ENCODE results near the gene WDR5B. TPM values are rescaled to one million over a fixed set of nuclear protein-coding genes. Genes with fewer than 3 reads are reported as not detected.

WDR5B gene
- total RNA-seq, 1 donor from 2014 or later, result 3.4 TPM

DNA sequence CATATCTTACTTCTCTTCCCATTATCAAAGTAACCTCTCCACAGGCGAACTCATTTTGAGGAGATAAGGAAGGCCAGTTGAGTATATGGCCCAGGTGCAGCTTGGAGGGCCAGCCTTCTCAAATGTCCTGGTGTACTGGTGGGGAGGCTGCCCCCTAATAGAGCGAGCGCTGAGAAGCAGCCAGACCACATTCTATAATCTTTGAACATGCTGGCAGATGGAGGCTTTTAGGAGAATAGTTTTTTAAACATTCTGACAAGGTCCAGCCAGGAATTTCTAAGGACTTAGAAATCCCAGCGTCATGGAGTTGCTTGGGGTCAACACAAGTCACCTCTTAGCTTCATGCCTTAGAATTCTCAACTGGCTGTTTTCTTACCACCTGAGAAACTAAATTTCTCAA, 5.8 kb downstream of the WDR5B start:
- TF ChIP-seq CTCF (IDR thresholded peaks at IDR 0.05; ENCODE audit: partially characterized antibody, unreplicated experiment), result no peak
- H3K27ac Mint-ChIP-seq (ENCODE audit: unreplicated experiment), result no peak overlapping the region
- no peaks in the 10 kb centered on the region for H3K27me3 Mint-ChIP-seq (ENCODE audit: unreplicated experiment)
- no peak overlapping the region for H3K4me3 Mint-ChIP-seq (ENCODE audit: unreplicated experiment)
- H3K4me1 Mint-ChIP-seq (ENCODE audit: low read depth, unreplicated experiment), result peaks cover 2% of the 10 kb centered on the region
- H3K9me3 Mint-ChIP-seq (ENCODE audit: unreplicated experiment), result peaks cover 2% of the 10 kb centered on the region
- DNase-seq, result no peak
- H3K36me3 Mint-ChIP-seq (ENCODE audit: unreplicated experiment), result no peaks in the 10 kb centered on the region

DNA sequence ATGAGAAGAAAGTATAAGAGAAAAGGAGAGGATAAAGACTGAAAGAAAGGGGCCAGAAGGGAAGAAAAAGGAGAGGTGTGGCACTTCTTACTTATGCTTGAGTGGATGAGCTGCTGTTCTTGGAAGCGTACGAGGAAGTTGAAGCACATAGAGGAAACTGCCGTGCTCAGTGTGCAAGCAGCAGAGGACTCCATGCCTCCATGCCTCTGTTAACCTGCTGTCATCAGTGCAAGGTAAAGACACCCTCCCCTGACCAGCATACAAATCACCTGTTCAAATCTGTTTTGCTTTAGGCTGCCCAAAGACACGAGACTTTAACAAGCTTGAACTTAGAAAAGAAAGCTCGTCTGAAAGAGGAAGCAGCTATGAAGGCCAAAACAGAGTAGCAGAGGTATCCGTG, 6.4 kb downstream of the WDR5B start:
- TF ChIP-seq CTCF (IDR thresholded peaks at IDR 0.05; ENCODE audit: partially characterized antibody, unreplicated experiment), result no peak
- no peak for DNase-seq
- Mint-ChIP-seq H3K4me1 (ENCODE audit: low read depth, unreplicated experiment) (no peaks in the 10 kb centered on the region), H3K27ac (ENCODE audit: unreplicated experiment) (no peak overlapping the region), H3K36me3 (ENCODE audit: unreplicated experiment) (no peaks in the 10 kb centered on the region), H3K27me3 (ENCODE audit: unreplicated experiment) (no peaks in the 10 kb centered on the region), H3K4me3 (ENCODE audit: unreplicated experiment) (no peak overlapping the region), H3K9me3 (ENCODE audit: unreplicated experiment) (no peaks in the 10 kb centered on the region)

- Mint-ChIP-seq H3K27me3 (ENCODE audit: unreplicated experiment) (no peaks in the 10 kb centered on the region), H3K27ac (ENCODE audit: unreplicated experiment) (no peak overlapping the region), H3K36me3 (ENCODE audit: unreplicated experiment) (no peaks in the 10 kb centered on the region), H3K4me1 (ENCODE audit: low read depth, unreplicated experiment) (no peaks in the 10 kb centered on the region), H3K9me3 (ENCODE audit: unreplicated experiment) (no peaks in the 10 kb centered on the region), H3K4me3 (ENCODE audit: unreplicated experiment) (no peak overlapping the region)
- no peak for TF ChIP-seq CTCF (IDR thresholded peaks at IDR 0.05; ENCODE audit: partially characterized antibody, unreplicated experiment)
- no peak for DNase-seq
These were observed 7.9 kb downstream of the WDR5B start for GRCh38 chr3:122407946-122408345.

DNA sequence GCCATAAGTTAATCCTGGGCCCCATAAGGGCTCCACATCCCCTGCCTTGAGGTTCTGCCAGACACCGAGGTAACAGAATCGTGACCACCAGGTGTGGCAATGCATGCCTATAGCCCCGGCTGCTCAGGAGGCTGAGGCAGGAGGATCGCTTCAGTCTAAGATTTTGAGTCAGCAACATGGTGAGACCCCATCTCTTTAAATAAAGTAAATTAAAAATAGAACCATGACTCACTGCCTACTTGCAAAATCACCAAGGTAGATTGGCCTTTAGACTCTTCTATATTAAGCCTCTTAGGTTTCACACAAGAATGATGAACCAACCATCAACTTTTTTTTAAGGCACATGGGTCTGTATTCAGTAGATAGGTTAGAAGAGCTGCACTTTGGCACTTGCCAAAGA, 9.7 kb downstream of the WDR5B start:
- H3K27me3 Mint-ChIP-seq (ENCODE audit: unreplicated experiment), result no peaks in the 10 kb centered on the region
- H3K9me3 Mint-ChIP-seq (ENCODE audit: unreplicated experiment), result no peaks in the 10 kb centered on the region
- no peak overlapping the region for H3K4me3 Mint-ChIP-seq (ENCODE audit: unreplicated experiment)
- H3K27ac Mint-ChIP-seq (ENCODE audit: unreplicated experiment), result no peak overlapping the region
- no peak for DNase-seq
- no peak for TF ChIP-seq CTCF (IDR thresholded peaks at IDR 0.05; ENCODE audit: partially characterized antibody, unreplicated experiment)
- no peaks in the 10 kb centered on the region for H3K36me3 Mint-ChIP-seq (ENCODE audit: unreplicated experiment)
- H3K4me1 Mint-ChIP-seq (ENCODE audit: low read depth, unreplicated experiment), result no peaks in the 10 kb centered on the region

- Mint-ChIP-seq H3K4me1 (ENCODE audit: low read depth, unreplicated experiment) (no peaks in the 10 kb centered on the region), H3K36me3 (ENCODE audit: unreplicated experiment) (no peaks in the 10 kb centered on the region), H3K27ac (ENCODE audit: unreplicated experiment) (no peak overlapping the region)
These were observed 10.8 kb downstream of the WDR5B start for GRCh38 chr3:122405015-122405414.

More at GRCh38 chr3:122405015-122405414, 10.8 kb downstream of the WDR5B start:
- no peaks in the 10 kb centered on the region for H3K27me3 Mint-ChIP-seq (ENCODE audit: unreplicated experiment)
- TF ChIP-seq CTCF (IDR thresholded peaks at IDR 0.05; ENCODE audit: partially characterized antibody, unreplicated experiment), result no peak
- H3K9me3 Mint-ChIP-seq (ENCODE audit: unreplicated experiment), result no peaks in the 10 kb centered on the region
- no peak overlapping the region for H3K4me3 Mint-ChIP-seq (ENCODE audit: unreplicated experiment)
- DNase-seq, result no peak
